Gastroesophageal sphincter (tissue), 3 donors: Measurements from ENCODE around the gene ZNF189.

ENCODE experiments used
- CTCF ChIP-seq, 4 experiments: fragments of 200-600 bp in 2 of 4; fragments of 450-650 bp in 2 of 4; sonication (generic) in 1 of 4; IDR thresholded peaks; one replicate each; pipeline ENCODE4 v1.5.1; 2017 to 2019; ENCODE audit warnings: antibody characterized with exemption in 4 of 4, mild to moderate bottlenecking in 2 of 4, moderate library complexity in 2 of 4
- EP300 ChIP-seq: sonication (generic); formaldehyde crosslinking; IDR thresholded peaks from one replicate; pipeline ENCODE4 v1.6.1; 2017; ENCODE audit warnings: antibody characterized with exemption, mild to moderate bottlenecking

- TF ChIP-seq CTCF (IDR thresholded peaks at IDR 0.05) (no peak), EP300 (no peak)
Measured at GRCh38 chr9:101417977-101418376, 19.3 kb downstream of the ZNF189 start.
